HPDE6-E6E7 (cell line): ENCODE data around the gene ARL15.
"Not testable (repeated sequence)": the region's sequence is repeated elsewhere in the genome, so short reads cannot be mapped to it uniquely, and the experiment has no call there.

Source experiments
- DNase-seq: peaks from one replicate; pipeline ENCODE4 v3.0.0; 2011; ENCODE audit warnings: missing footprints; ENCODE audit errors: extremely low spot score

The ARL15 gene

GRCh38 chr5:54093861-54094260 lies 216.5 kb downstream of the ARL15 start:
- DNase-seq: no peak

GRCh38 chr5:54093081-54093492 lies 217.3 kb downstream of the ARL15 start:
- DNase-seq: peak; percentile 15

DNA sequence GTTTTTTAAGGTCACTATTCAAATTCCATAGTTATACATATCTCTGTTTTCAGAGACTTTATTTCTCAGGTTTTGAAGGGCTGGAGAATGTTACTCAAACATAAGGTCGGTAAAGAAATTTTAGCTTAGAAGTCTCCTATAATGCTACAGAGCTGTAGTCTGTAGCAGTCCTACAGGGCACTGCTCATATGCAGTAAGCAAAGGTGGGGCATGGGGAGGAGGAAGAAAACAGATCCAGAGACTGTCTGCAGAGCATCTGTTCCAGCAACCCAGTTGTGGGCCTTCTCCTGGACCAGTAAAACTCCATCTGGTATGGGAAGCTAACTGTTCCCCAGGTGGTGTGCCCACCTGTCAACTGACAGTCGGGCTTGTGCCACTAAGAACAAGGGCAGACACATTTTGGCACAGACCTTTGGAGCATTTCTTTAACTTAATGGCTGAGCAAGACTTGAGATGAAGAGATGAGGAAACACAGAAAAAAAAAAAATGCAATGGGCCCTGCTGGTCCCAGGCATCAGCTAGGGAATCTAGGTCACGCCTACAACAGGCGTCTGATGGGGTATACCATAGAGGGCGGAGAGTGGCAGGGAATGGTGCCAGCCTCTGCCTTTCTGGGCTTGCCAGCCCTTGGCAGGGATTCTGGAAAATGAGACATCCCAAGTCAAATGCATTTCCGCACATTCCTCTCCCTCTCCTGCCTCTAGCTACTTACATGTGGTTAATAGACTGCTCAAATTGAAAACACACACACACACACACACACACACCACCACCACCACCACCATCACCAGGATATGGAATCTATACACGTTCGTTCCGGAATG lies 218.9 kb downstream of the ARL15 start:
- no peak for DNase-seq

GRCh38 chr5:54090495-54091120 lies 219.8 kb downstream of the ARL15 start:
- no peak for DNase-seq

- no peak for DNase-seq
These were observed 222.3 kb downstream of the ARL15 start for GRCh38 chr5:54088081-54088480.

DNA sequence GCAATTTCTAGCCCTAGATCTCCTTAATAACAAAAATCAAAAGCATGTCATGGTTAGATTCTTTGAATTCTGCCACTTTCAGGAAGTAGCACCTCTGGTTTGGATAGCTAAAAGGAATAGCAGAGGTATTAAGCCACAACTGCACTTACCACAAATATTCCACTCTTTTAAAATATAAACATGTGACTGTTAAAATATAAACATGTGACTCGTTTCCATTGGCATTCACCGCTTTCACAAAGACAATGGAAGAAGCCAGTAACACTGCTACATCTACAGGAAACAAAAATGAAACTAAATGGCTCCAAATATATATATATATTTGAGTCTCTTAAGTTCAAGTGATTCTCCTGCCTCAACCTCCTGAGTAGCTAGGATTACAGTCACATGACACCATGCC lies 222.9 kb downstream of the ARL15 start:
- no peak for DNase-seq

DNA sequence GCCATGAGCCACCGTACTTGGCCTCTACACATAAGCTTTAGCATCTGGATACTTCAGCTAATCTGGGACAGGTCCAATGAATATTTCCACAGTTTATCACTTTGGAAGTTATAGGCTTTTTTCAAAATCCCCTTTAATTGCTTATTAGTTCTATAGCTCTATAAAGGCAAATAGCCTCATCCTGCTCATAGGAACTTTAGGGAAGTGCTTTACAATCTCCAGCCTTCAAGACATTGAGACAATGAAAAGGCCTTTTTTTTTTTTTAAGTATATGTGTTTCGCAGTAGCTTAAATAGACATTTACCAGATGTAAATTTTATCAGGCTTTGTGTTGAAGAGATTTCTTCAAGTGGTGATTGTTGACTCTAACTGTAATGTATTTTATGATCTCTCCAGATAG lies 224.2 kb downstream of the ARL15 start:
- DNase-seq: no peak

GRCh38 chr5:54084696-54085095 lies 225.7 kb downstream of the ARL15 start:
- DNase-seq: no peak

DNA sequence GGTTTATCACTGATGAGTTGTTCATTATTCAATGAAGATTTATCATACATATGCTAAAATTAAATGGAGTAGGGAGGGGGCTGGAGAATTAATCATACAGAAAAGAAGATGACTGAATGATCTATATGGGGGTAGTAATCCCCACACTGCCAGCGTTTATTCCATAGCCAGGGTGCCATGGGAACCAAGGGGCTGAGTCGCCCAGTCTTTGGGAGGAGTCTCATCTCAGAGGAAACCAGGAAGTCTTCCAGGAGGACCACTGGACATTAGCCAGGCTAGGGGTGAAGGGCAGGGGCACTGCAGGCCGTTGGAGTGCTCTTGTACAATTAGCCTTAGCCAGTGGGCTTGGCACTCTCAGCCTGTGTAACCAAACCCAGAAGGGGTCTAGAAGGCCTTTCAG lies 226.5 kb downstream of the ARL15 start:
- DNase-seq: no peak

DNA sequence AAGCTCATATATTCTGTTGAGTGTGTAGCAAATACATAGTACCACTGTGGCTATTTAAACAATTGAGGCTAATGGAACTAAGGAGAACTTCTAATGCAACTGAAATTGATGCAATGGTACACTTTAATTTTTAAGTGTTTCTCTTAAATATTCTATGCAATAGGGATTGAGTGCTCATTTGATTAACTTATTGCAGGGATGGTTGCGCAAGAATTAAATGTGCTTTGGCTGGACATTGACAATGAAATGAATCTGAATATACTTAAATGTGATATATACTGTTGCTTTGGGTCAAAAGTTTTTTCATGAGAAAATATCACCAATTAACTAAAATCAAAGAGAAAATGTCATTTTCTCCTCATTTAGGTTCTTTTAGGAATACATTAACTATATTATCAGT lies 227.1 kb downstream of the ARL15 start:
- DNase-seq: no peak

DNA sequence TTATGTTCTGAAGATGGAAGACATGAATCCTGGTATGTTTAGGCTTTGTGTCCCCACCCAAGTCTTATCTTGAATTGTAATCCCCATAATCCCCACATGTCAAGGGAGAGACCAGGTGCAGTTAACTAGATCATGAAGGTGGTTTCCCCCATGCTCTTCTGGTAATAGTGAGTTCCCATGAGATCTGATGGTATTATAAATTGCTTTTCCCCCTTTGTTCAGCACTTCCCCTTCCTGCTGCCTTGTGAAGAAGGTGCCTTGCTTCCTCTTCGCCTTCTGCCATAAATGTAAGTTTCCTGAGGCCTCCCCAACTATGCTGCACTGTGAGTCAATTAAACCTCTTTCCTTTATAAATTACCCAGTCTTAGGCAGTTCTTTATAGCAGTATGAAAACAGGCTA lies 229.0 kb downstream of the ARL15 start:
- DNase-seq: no peak

GRCh38 chr5:54080831-54081230 lies 229.5 kb downstream of the ARL15 start:
- DNase-seq: no peak

DNA sequence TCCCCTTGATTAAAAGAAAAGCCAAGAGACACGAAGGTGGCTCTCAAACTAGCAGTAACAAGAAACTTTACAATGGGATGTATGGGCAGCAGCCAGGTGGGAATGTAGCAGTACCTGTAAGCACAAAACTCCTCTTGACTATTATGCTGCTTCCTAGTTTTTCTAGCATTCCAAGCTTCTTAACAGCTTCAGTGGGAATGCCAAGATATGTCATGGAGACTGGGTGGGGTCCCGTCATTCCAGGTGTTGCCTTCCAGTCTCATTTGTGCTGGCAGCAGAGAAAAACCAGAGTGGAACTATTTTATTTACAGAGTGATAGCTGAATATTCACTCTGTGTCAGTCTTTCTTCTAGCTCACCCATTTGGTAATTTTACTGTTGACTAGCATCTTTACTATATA lies 236.6 kb downstream of the ARL15 start:
- no peak for DNase-seq

DNA sequence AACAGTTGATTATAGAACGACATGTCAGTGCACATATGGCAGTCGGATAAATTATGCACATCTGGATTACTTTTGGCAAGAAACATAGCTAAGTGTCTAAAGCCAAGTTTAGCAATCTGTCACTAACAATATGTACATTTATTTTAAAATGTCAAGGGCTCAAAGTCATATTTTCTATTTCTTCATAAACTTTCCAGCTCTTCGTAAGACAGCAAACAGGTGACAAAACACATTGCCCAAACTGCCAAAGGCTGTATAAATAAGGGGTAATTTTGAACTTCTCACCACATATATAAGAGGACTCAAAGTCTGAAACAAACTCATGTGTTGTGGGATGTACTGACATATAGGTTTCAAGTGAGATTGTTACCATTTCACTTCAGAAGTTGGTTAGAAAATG lies 237.2 kb downstream of the ARL15 start:
- no peak for DNase-seq

- no peak for DNase-seq
These were observed 243.9 kb downstream of the ARL15 start for GRCh38 chr5:54066433-54066832.

GRCh38 chr5:54063817-54064216 lies 246.6 kb downstream of the ARL15 start:
- no peak for DNase-seq

GRCh38 chr5:54062958-54063357 lies 247.4 kb downstream of the ARL15 start:
- DNase-seq: no peak

DNA sequence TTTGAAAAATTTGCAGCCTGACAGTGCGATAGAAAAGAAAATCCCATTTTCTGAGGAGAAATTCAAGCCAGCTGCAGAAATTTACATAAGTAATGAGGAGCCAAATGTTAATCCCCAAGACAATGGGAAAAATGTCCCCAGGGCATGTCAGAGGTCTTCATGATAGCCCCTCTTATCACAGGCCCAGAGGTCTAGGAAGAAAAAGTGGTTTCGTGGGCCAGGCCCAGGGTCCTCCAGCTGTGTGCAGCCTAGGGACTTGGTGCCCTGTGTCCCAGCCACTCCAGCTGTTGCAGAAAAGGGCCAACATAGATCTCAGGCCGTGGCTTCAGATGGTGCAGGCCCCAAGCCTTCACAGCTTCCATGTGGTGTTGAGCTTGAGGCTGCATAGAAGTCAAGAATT lies 249.5 kb downstream of the ARL15 start:
- DNase-seq: not testable (repeated sequence)

GRCh38 chr5:54049963-54050362 lies 260.4 kb downstream of the ARL15 start:
- no peak for DNase-seq

DNA sequence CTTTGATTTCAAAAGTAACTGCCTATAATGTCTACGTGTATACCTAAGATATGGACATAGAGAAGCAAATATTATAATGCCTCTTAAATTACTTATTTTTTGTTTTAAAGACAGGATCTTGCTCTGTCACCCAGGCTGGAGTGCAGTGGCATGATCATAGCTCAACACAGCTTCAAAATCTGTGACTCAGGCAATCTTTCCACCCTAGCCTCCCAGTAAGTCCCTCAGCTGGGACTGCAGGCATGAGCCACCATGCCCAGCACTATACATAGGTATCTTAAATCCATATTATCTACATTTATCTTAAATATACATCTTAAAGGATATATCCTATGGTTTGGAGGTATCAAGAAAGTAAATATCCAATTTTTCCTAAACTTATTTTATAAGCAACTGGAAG lies 261.2 kb downstream of the ARL15 start:
- DNase-seq: no peak

GRCh38 chr5:54045077-54045792 lies 265.1 kb downstream of the ARL15 start:
- no peak for DNase-seq

DNA sequence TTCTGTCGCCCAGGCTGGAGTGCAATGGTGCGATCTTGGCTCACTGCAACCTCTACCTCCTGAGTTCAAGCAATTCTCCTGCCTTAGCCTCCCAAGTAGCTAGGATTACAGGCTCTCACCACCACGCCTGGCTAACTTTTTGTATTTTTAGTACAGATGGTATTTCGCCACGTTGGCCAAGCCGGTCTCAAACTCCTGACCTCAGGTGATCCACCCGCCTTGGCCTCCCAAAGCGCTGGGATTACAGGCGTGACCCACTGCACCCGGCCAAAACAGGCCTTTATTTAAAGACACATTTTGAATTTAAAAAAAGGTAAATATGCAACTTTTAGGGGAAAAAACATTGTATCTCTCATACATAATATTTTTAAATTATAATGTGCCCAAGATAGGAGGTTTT lies 266.1 kb downstream of the ARL15 start:
- DNase-seq: not testable (repeated sequence)

DNA sequence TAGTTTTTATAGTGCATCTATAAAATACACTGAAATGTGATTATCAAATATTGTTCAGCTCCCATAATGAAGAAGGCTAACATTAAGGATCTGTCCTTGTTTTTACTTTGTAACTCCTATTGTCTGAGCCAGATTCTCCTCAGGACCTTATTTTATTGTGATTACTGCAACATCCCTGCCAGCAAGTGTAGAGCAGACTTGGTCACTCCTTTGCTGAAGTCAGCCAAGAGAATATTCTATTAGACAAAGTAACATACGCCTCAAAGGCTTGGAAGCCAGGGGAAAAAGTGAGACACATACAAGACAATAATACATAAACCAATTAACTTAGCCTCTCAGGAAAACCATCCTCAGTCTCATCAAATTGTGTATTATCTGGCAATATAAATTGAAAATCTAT lies 269.6 kb downstream of the ARL15 start:
- no peak for DNase-seq
